RKO (cell line): ENCODE measurements around the gene ELF5.
A peak's percentile ranks its signal among the peaks of the same experiment; 100 is the strongest.

Experiments
- DNase-seq: peaks from one replicate; pipeline ENCODE4 v3.0.0-alpha.2; 2016; ENCODE audit warnings: low spot score

Gene ELF5

DNA sequence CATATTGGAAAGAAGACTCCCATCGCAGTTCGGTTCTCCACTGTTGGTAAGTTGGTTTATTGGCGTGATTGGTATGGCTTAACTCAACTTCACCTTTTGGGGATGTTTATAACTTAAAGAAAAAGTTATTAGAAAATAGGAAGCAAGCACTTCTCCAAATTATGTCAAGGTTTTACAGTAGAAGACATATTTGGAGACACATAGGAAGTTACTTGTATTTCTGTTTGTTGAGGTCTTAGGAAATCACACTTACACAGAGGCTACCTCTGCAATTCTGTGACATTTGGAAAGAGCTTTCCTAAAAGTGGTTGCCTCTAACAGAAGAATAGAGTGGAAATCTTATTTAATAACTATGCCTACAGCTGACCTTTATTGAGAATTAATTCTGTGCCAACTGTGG is 62.5 kb downstream of the ELF5 start:
- no peak for DNase-seq

DNA sequence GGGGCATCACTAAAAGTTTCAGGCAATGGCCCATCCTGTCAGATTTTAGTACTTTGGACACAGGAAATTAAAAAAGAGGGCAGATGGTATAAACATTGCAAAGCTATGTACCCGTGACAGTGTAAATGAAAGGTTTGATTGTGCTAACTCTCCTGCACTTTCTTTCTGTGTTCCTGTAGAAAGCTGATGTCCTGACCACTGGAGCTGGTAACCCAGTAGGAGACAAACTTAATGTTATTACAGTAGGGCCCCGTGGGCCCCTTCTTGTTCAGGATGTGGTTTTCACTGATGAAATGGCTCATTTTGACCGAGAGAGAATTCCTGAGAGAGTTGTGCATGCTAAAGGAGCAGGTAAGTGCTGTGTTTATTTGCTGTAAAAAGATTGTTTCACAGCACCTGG is 64.6 kb downstream of the ELF5 start:
- DNase-seq: no peak

DNA sequence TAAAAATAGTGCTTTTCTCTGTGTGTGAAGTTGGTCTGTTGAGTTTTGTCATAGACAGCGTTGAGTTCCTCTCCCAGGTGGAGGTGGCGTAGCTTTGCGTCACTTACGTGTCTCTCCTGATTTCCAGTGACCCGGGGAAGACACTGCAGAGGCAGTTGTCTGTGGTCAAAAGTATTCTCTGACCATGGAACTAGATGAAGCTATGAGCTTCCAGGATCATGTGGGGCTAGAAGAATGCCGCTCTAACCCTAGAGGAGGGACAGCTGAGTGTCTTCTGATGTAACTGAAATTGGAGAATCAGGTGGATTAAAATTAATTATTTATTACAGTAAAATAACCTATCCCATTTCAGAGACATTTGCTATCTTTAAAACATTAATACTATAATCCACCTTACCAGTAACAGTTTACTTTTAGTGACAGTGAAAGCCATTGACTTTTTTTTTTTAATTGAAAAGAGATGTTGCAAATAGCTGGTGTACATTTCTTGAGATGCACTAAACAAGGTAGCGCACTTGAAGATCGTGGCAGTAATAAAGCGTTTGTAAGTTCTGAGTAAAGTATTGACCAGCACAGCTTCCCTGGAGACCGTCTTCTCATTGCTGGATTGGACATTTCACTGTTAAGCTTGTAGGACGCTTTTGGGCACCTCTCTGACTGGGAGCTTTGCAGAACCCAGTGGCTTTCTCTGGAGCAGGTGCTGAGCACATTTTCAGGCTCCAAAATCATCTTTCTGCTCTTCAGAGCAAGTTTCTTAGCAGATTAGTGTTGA is 65.2 kb downstream of the ELF5 start:
- no peak for DNase-seq

DNA sequence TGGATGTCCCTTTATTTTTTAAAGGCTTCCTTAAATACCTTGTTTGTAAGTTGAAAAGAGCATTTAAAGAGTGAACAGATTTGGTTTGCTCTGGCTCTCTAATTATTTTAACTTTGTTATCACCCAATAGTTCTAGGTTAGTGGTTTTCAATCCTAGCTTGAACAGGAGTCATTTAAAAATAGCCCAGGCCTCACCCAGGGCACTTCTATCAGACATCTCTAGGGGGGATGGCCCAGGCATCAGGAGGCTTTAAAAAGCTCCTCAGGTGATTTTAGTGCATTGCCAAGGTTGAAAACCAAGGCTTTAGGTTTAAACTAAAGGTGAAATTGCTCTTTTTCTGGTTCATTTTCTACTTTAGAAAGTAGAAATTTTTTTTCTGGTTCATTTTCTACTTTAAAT is 66.5 kb downstream of the ELF5 start:
- DNase-seq: no peak

DNA sequence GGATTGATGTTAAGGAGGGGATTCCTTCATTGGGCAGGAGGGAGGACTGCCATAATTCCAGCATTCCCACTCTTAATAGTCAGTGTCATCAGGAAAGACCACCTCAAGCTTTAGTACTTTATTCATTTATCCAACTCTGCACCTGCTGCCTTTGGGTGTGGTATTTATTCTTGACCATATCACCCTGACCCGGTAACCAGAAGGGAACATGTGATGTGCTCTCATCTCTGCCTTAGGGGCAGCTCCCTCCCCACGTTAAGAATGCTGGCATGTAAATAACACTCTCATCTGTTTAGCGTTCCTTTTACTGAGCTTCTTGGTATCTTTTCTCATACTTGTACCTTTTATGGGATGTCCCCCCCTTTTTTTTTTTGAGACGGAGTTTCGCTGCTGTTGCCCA is 67.2 kb downstream of the ELF5 start:
- DNase-seq: no peak

DNA sequence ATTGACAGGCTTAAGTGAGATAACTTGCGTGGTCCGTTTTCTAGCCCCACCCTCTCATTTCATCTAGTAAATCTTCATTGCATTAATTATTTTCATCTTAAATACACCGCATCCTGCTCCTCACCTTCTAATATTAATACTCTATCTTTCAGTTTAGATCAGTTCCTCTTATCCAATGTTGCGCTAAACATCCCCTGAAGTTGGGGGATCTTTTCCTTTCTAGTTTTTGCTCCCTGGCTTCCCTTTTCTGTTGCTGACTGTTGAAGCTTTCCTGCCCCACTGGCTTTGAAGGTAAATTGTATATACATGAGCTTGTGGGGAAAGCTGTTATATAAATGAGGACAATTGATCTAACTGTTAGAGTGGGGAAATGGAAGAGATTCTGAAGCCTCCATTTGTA is 67.6 kb downstream of the ELF5 start:
- no peak for DNase-seq

DNA sequence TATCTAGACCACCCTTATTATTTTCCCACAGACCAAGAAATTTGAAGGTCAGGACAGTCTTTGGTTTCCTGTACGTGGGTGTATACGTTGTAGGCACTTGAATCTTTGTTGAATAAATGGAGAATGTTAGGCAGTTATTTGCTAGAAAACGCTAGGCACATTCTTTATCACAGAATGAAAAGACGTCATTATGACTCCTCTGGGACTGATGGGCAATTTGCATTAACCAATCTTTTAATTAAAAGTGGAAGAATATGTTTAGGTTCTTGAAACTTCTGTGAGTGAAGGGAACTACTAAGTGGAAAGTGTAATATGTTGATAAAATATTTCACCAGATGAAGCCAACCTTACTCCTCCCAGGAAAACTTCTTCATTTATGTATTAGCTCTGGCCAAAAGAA is 69.2 kb downstream of the ELF5 start:
- DNase-seq: no peak

DNA sequence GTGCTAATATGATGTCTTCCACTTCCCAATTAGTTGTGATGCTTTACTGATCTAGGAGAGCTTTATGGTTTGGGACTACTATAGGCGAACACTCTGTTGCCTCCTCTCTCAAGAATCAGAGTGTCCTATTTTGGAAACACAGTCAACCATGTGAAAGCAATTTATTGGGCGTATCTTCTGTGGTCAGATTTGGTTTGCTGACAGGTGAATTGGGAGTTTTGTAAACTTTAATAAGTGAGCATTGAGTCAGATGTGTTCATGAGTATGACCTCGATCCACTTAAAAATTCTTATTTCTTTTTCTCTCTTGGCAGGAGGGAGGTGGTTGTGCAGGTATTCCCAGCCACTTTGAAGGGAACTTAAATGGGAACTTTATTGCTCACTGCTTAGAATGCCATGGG is 70.5 kb downstream of the ELF5 start:
- no peak for DNase-seq

DNA sequence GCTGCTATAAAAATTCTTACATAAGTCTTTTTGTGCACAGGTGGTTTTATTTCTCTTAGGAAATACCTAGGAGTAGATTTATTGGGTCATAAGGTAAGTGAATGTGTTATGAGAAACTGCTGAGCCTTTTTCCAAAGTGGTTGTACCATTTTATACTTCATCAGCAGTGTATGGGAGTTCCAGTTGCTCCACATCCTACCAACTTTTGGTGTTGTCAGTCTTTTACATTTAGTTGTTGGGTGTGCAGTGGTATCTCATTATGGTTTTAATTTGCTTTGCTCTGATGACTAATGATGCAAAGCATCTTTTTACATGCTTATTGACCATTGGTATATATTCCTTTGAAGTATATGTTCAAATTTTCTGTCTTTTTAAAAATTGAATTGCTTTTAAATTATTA is 71.8 kb downstream of the ELF5 start:
- no peak for DNase-seq

DNA sequence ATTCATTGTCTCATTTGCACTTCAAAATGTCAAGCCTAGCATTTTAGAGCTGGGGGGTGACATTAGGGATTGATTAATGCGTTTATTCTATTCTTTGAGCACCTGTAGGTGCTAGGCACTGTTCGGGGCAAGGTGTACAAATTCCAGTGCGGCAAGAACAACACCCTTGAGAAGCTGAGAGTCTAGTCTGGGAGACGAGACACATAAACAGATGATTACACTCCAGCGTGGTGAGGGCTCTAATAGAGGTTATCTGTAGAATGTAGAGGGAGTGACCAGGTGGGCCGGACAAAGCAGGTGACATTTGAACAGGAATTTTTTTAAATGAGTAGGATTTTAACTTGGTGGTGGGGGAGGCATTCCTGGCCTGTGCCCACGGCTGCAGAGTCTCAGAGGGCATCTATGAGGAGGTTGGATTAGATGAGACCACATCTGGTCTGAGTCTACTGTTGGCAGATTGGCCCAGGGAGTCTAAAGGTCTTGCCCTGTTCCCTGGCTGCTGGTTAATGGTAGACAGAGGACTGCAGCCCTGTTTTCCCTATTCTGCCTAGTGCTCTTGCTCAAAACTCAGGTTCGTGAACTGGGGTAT is 73.9 kb downstream of the ELF5 start:
- peak; percentile 0 for DNase-seq

DNA sequence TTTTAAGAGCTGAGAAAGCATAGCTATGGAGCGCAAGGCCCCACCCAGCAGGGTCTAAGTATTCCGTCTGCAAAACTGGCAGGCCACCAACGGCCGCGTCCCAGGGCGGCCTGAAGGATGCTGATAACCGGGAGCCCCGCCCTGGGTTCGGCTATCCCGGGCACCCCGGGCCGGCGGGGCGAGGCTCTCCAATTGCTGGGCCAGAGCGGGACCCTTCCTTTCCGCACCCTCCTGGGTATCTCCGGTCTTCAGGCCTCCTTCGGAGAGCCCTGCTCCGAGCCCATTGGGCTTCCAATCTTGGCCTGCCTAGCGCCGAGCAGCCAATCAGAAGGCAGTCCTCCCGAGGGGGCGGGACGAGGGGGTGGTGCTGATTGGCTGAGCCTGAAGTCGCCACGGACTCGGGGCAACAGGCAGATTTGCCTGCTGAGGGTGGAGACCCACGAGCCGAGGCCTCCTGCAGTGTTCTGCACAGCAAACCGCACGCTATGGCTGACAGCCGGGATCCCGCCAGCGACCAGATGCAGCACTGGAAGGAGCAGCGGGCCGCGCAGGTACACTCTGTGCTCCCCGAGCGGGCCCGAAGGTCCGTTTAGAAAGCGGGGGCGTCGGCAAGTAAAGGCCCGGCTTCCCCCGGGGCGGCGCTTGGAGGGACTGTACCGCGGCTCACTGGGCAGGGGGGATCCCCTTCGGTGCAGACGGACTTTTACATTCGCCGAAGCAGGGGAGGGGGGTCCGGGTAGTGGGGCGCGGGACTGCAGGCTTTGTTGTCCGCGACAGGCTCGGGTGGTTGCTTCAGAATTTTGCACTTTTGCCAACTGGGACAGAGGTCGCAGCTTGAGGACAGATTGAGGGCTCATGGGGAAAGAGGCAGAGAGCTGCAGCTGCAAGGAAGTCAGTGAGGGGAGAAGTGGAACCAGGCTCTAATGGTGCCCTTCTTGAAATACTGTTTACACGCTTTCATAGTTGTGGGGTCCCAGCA is 74.8 kb downstream of the ELF5 start, which contains the start of gene CAT:
Gene CAT, plus strand, starts transcription at position 406 of the 979 bp plus-strand sequence. Its CDS starts 80 bp downstream, at position 486.
- peak; percentile 97 for DNase-seq

DNA sequence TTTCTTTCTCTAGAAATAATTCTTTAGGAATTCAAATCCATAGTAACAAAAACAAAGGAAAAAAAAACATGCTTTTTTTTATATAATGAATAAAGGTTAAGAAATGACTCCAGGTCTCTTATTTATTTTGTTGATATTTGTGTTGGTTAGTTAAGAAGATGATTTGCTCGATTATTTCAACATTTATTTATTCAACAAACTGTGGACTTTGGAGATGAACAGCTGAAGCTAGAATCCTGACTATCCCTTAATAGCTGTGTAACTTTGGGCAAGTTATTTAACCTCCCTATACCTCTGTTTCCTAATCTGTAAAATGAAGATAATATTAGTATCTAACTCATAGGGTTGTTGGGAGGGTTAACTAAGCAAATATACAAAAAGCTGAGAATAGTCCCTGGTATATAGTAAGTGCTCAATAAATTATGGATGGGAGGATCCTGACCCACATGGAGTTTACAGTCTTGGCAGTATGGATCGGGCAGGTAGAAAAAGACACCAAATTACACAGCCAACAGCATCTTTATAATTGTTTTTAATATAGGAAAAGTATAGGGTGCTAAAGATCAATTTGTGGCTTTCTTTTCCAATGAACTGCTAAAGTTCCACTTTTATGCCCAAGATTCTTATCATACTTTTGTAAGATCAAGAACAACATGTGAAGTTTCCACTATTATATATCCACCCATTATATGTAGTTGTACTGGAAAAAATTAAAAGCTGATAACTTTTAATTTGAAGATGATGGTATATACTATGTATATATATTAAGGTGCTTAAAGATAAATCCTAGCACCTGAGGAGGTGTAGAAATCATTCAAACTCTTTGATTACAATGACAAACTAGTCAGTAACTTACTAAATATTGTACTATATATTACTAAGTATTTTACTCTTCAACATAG is 76.1 kb downstream of the ELF5 start:
- no peak for DNase-seq

DNA sequence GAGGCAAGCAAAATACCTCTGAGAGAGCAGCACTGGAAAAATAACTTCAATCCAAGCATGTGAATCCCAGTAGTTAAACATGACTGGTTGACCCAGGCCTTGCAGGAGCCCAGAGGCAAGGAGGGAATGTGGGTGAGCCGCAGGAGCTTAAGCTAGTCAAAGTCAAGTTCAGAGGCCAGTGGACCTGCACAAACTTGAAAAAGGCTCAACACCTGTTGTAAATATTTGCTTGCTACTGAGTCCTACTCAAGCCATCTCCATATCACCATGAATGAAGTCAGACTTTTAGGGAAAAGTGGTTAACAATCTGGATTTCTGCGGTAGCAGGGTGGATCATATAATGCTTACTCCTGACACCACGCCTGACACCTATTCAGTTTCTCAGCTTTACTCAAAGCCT is 79.7 kb downstream of the ELF5 start:
- no peak for DNase-seq

DNA sequence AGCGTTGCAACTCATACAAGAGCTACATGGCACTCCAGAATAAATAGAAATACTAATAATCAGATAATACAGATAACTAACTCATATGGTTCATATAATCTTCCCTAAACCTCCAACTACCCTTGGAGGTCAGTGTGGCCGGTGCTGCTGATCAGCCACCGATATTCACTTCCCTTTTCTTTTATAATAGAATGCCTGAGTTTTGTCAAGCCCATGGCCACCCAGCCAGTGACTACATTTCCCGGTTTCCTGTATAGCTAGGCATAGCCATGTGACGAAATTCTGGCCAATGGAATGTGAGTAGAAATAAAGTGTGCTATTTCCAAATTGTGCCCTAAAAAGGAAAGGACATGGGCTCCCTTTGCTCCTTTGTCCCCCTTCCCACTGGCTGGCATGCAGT is 80.8 kb downstream of the ELF5 start:
- no peak for DNase-seq

DNA sequence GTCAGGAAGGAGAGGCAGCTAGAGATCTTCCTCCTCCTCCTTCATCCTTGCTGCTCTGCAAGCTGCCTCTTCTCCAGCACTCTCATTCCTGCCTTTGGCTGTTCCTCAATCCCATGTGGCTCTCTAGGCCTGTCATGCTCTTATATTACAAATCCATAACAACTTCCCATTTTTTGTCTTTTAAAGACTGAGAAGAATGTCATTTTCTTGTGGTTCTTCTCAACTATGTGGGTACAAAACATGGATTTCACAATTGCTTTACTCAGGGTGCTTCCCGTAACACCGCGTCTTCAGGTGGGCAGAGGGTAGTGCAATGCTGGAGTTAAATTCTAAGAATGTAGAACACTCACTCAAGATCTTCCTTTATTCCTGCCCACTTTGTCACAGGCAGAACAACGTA is 81.6 kb downstream of the ELF5 start:
- no peak for DNase-seq
